NT2/D1 (cell line): ENCODE data around the gene BACE2.

Source experiments
- DNase-seq: peaks from one replicate; pipeline ENCODE4 v3.0.0-alpha.2; 2011; ENCODE audit warnings: low read depth, low spot score
- H3K27me3 ChIP-seq: 2 replicates; pipeline ENCODE4 v1.6.0; 2011; ENCODE audit warnings: mild to moderate bottlenecking; ENCODE audit not compliant: insufficient read length, insufficient read depth
- H3K36me3 ChIP-seq: 2 replicates; pipeline ENCODE4 v1.6.1; 2011; ENCODE audit warnings: mild to moderate bottlenecking, low read length, mixed read lengths; ENCODE audit not compliant: insufficient read depth, insufficient read length
- H3K4me1 ChIP-seq: 2 replicates; pipeline ENCODE4 v1.5.1; 2011; ENCODE audit not compliant: insufficient read depth, insufficient read length
- H3K4me3 ChIP-seq: 2 replicates; pipeline ENCODE4 v1.5.1; 2011; ENCODE audit warnings: low read depth; ENCODE audit not compliant: insufficient read length
- H3K9ac ChIP-seq: 2 replicates; pipeline ENCODE4 v1.6.0; 2011; ENCODE audit warnings: low read depth; ENCODE audit not compliant: insufficient read length
- H3K9me3 ChIP-seq: 2 replicates; pipeline ENCODE4 v1.5.1; 2011; ENCODE audit warnings: mild to moderate bottlenecking, low read length; ENCODE audit not compliant: insufficient read depth
- SUZ12 ChIP-seq: IDR thresholded peaks from 2 replicates; pipeline ENCODE4 v1.6.1; 2011; ENCODE audit not compliant: insufficient read length, insufficient read depth; ENCODE audit errors: extremely low read depth
- YY1 ChIP-seq: IDR thresholded peaks from 2 replicates; pipeline ENCODE4 v1.6.1; 2011; ENCODE audit not compliant: insufficient read length, insufficient read depth
- ZNF274 ChIP-seq: IDR thresholded peaks from 2 replicates; pipeline ENCODE4 v1.6.1; 2011; ENCODE audit warnings: mild to moderate bottlenecking, low read depth, low read length

The BACE2 gene

DNA sequence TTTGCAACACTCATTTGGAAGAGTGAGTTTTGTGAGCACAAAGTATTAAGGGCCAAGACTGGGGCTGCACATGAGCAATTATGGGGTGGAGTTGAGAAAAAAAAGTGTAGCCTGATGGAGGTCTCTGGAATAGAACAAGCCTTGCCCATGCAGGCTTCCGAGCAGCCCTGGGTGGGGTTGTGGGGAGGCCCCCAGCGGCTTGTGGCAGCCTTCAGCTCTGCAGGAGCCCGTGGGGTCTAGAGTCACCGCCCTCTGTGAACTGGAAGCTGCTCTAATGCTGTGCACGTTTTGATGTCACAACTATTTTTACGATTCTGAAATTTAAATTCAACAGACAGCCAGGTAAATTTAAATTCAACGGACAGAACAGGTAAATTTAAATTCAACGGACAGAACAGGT, 58.9 kb downstream of the BACE2 start:
- no peak for DNase-seq
- Histone ChIP-seq H3K36me3 (peaks cover 35% of the 10 kb centered on the region), H3K27me3 (no peaks in the 10 kb centered on the region), H3K9me3 (no peaks in the 10 kb centered on the region; the same call in 1 of the 2 replicates), H3K9ac (no peak overlapping the region), H3K4me1 (peaks cover 2% of the 10 kb centered on the region), H3K4me3 (no peak overlapping the region)
- TF ChIP-seq YY1 (no peak), ZNF274 (no peak), SUZ12 (no peak)

DNA sequence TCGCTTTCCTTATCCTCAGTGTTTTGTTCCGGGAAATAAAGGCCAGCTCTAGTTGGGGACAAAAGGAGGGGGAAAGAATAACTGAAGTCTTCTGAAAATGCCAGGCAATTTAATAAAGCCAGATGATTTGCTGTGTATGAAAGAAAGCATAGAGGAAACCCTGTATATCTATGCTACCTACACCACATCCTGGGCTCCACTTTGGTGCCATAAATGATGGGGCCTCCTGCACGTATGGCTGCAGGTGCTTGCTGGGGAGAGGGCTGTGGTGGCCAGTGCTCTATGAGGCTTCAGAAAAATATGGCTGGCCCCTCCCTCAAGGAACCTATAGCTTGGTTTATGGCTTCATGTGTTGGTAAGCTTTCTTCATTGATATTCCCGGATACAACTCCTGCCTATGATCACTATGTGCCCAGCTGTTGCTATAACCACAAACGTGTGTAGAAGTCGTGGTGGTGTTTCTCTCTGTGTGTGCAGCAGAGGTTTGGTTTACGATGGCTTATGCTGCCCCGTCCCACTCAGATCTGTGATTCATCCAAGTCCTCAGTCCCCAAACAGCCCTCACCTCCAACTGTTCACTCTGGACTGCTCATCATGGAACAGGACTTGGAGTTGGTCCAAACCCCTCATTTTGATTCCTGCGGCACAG, 59.5 kb downstream of the BACE2 start:
- no peaks in the 10 kb centered on the region for H3K27me3 ChIP-seq
- H3K9ac ChIP-seq, result no peak overlapping the region
- H3K36me3 ChIP-seq, result peaks cover 35% of the 10 kb centered on the region
- no peak for DNase-seq
- no peaks in the 10 kb centered on the region; the same call in 1 of the 2 replicates for H3K9me3 ChIP-seq
- peaks cover 2% of the 10 kb centered on the region for H3K4me1 ChIP-seq
- no peak overlapping the region for H3K4me3 ChIP-seq
- no peak for TF ChIP-seq ZNF274

DNA sequence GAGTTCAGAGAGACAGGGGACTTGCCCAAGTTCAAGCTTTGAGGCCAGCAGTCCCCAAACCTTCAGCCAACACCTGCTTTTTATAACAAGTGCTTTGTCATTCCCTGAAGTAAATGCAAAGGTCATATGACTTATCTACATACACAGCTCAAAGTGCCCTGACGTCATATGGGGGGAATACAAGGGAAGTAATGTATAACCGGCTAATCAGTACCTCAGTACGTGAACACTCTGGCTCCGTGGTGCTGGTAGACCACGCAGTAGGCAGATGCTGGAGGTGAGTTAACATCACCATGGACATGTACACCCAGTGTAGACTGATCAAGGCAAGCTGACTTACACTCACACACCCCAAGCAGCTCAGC, 60.0 kb downstream of the BACE2 start:
- no peak for DNase-seq
- Histone ChIP-seq H3K27me3 (no peaks in the 10 kb centered on the region), H3K36me3 (peaks cover 35% of the 10 kb centered on the region), H3K9ac (no peak overlapping the region), H3K9me3 (no peaks in the 10 kb centered on the region; the same call in 1 of the 2 replicates), H3K4me3 (no peak overlapping the region), H3K4me1 (peaks cover 2% of the 10 kb centered on the region)
- TF ChIP-seq YY1, result no peak
- TF ChIP-seq SUZ12, result no peak
- TF ChIP-seq ZNF274, result no peak

DNA sequence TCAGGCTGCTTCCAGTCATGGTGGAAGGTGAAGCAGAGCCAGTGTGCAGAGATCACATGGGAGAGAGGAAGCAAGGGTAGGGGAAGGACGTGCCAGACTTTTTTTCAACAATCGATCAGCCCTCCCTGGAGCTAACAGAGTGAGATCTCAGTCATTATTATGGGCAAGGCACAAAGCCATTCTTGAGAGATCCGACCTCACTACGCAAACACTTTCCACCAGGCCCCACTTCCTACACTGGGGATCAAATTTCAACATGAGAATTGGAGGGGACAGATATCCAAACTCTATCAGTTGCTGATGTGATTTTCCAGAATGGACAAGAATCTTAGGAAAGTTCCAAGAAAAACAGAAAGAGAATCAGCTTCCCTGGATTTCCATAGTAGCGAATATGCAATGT, 60.5 kb downstream of the BACE2 start:
- no peaks in the 10 kb centered on the region for H3K27me3 ChIP-seq
- no peaks in the 10 kb centered on the region; the same call in 1 of the 2 replicates for H3K9me3 ChIP-seq
- TF ChIP-seq SUZ12 (no peak), YY1 (no peak), ZNF274 (no peak)
- H3K36me3 ChIP-seq, result peaks cover 35% of the 10 kb centered on the region
- H3K4me3 ChIP-seq, result no peak overlapping the region
- H3K4me1 ChIP-seq, result peaks cover 2% of the 10 kb centered on the region
- H3K9ac ChIP-seq, result no peak overlapping the region
- DNase-seq, result no peak

DNA sequence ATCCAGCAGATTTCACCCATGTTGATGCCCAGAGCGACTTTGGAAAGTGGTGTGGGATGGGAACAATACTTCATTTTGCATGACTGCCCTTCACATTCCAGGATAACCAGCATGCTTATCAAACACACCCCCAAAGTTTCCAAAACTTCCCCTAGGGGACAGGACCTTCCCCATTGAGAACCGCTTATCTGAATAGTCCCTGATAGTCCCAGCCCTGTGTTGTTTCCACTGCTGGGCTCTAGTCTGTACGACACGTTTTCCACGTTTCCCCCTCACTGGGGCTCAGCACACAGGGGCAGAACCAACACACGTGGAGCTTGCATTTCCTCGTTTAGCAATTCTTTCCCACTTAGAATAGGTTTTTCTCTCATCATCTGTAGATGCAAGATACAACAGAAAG, 61.0 kb downstream of the BACE2 start:
- Histone ChIP-seq H3K4me3 (no peak overlapping the region), H3K36me3 (peaks cover 35% of the 10 kb centered on the region), H3K9ac (no peak overlapping the region), H3K27me3 (no peaks in the 10 kb centered on the region), H3K9me3 (no peaks in the 10 kb centered on the region; the same call in 1 of the 2 replicates), H3K4me1 (peaks cover 2% of the 10 kb centered on the region)
- no peak for DNase-seq
- no peak for TF ChIP-seq ZNF274
- TF ChIP-seq SUZ12, result no peak
- no peak for TF ChIP-seq YY1

DNA sequence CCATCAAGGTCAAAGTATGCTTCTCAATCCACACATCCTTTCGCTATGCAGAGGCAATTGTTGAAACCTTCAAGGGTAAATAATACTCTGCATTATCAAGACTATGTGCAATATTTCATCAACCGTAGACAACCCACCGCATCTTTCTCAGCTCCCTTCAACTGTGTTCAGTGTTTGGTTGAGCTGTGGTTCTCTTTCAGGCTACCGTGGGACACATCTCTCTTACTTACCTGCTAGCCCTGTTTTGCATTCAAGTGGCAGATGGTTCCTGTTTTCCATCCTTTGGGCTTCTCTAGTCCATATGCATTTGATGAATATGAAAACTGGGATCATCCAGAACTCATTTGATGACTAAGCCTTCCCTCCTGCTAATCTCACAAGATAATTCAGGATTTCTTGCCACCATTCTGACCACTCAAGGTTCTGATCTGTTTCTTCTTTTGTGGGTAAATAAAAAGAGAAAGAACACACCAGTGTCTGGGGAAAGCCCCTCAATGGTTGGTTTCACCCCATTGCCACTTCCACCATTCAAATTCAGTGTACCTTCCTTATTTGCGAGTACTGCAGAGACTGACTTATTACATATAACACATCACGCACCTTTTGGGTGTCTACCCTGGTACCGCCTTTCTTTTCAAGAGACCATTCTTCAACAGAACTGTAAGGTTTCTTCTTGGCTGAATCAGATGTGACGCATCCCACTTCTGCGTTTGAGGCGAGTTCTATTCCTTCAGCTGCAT, 61.7 kb downstream of the BACE2 start:
- Histone ChIP-seq H3K36me3 (peaks cover 35% of the 10 kb centered on the region), H3K4me3 (no peak overlapping the region), H3K27me3 (no peaks in the 10 kb centered on the region), H3K9me3 (no peaks in the 10 kb centered on the region; the same call in 1 of the 2 replicates), H3K4me1 (peaks cover 2% of the 10 kb centered on the region), H3K9ac (no peak overlapping the region)
- TF ChIP-seq ZNF274 (no peak), YY1 (no peak), SUZ12 (no peak)
- no peak for DNase-seq

DNA sequence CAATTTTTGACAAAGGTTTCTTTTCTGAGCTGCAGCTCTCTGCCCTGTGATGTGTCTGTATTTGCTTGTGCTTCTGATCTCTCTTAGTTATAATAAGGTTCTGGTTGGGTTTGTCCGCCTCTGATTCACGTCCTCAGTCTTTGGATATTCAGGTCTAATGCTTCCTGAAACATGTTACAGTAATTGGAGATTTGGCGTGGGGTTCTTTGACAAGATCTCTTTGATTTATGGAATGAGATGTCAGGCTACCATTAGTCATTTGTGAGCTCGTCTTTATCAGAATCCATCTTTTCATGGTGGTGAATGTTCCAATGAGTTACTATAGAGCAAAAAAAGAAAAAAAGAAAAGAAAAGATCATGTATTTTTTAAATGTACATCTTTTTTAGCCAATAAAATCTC, 62.5 kb downstream of the BACE2 start:
- H3K4me3 ChIP-seq, result no peak overlapping the region
- peaks cover 2% of the 10 kb centered on the region for H3K4me1 ChIP-seq
- H3K27me3 ChIP-seq, result no peaks in the 10 kb centered on the region
- DNase-seq, result no peak
- no peak for TF ChIP-seq SUZ12
- no peak for TF ChIP-seq ZNF274
- no peak for TF ChIP-seq YY1
- H3K9me3 ChIP-seq, result no peaks in the 10 kb centered on the region; the same call in 1 of the 2 replicates
- H3K9ac ChIP-seq, result no peak overlapping the region
- peaks cover 34% of the 10 kb centered on the region for H3K36me3 ChIP-seq
